GM21526 (cell line): Measurements from ENCODE around the gene SYDE1.

Experiments used
- ATAC-seq: cut with Tn5 transposase; IDR thresholded peaks from one replicate; pipeline ENCODE4 v1.9.1; 2021; ENCODE audit warnings: moderate library complexity; ENCODE audit not compliant: unreplicated experiment, low FRiP score

SYDE1 gene

DNA sequence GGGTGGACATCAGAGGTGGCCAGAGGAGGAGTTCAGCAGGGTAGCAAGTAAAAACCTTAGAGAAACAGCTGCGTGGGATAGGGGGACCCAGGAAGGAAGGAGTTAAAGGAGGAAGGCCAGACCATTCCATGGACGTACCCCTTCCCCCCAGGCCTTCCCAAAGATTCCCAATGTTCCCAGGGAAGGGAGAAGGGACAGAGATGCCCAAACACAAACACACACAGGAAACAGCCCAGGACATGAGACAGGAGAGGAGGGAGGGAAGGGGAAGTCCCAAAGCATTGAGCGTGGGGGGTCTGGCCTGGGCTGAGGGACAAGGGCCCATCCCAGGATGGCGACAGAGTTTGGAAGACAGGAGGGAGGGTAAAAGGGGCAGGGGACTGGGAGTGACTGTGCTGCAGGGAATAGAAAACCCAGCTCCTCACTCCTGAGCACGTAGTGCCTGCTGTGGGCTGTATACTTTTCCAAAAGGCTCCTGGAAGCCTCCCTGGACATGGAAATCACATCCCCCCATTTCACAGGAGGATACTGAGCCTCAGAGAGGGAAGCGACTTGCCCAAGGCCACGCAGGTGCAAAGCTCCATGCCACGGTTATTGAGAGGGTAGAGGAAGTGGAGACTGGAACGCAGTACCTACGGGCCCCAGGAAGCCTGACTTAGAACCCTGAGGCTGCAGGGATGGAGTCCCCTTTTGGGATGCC lies 1.1 kb downstream of the SYDE1 start:
- no peak for ATAC-seq

DNA sequence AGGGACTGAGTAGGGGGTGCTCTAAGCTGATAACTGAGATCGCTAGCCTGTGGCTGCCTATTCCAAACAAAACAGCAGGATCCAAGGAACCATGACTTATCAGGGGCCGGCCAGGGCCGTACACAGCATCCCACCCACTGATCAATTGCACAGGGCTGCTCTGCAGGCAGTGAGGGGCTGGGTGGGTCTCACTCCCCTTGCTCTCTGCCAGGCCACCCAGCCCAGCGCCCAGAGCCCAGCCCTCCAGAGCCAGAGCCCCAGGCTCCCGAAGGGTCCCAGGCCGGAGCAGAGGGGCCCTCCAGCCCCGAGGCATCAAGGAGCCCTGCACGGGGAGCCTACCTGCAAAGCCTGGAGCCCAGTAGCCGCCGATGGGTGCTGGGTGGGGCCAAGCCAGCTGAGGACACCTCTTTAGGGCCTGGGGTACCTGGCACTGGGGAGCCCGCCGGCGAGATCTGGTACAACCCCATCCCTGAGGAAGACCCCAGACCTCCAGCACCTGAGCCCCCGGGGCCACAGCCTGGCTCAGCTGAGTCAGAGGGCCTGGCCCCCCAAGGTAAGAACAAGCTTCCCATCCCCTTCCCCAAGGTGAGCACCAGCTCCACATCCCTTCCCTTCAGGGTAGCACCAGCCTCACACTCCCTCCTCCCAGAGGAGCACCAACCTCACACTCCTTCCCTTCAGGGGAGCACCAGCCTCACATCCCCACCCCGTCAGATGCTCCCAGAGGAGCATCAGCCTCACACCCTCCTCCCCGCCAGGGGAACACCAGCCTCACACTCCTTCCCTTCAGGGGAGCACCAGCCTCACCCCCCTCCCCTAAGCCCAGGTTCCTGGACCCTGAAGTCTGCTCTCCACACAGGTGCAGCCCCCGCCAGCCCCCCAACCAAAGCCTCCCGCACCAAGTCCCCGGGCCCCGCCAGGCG lies 1.9 kb downstream of the SYDE1 start:
- no peak for ATAC-seq

DNA sequence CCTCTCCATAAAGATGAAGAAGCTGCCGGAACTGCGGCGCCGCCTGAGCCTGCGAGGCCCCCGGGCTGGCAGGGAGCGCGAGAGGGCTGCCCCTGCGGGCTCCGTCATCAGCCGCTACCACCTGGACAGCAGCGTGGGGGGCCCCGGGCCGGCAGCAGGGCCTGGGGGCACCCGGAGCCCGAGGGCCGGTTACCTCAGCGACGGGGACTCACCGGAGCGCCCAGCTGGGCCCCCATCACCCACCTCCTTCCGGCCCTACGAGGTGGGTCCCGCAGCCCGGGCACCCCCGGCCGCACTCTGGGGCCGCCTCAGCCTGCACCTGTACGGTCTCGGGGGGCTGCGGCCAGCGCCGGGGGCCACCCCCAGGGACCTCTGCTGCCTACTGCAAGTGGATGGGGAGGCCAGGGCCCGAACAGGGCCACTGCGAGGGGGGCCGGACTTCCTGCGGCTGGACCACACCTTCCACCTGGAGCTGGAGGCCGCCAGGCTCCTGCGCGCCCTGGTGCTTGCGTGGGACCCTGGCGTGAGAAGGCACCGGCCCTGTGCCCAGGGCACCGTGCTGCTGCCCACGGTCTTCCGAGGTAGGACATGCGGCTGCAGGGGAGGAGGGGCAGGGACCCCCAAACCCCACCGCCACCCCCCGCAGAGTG lies 2.7 kb downstream of the SYDE1 start:
- ATAC-seq: no peak

DNA sequence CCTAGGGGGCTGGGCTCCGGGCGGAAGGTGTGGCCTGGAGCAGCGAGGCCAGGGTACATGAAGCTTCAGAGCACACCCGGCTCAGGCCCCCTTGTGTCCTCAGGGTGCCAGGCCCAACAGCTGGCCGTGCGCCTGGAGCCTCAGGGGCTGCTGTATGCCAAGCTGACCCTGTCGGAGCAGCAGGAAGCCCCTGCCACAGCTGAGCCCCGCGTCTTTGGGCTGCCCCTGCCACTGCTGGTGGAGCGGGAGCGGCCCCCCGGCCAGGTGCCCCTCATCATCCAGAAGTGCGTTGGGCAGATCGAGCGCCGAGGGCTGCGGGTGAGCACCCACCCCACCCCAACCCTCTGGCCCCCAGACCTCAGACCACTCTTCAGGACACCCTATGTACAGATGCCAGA lies 3.2 kb downstream of the SYDE1 start:
- ATAC-seq: no peak

DNA sequence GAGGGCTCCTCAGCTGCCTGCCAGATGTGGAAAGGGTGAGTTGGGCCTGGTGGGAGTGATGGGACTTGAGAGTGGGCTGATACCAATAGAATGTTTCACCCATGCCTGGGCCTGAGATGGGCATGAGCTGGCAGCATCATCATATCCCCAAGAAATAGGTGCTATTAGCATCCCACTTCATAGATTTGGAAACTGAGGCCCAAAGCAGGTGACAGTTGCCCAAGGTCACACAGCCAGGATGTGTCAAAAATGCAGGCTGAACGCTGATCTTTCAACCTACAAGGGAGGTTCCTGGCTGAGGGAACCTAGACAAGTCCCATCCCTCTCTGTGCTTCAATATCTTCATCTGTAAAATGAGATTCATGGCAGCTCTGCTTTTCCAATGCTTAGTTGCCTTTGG lies 4.6 kb downstream of the SYDE1 start:
- no peak for ATAC-seq

DNA sequence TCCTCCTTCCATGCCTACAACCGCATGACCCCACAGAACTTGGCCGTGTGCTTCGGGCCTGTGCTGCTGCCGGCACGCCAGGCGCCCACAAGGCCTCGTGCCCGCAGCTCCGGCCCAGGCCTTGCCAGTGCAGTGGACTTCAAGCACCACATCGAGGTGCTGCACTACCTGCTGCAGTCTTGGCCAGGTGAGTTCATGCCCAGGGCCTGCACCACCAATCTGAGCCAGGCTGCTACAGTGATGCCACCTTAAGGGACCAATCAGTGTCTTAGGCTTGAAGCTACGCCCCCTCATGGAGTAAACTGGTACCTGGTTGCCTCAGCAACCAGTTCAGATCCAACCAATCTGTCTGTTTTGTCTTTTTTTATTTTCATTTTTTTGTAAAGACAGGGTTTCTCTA lies 5.2 kb downstream of the SYDE1 start:
- no peak for ATAC-seq

DNA sequence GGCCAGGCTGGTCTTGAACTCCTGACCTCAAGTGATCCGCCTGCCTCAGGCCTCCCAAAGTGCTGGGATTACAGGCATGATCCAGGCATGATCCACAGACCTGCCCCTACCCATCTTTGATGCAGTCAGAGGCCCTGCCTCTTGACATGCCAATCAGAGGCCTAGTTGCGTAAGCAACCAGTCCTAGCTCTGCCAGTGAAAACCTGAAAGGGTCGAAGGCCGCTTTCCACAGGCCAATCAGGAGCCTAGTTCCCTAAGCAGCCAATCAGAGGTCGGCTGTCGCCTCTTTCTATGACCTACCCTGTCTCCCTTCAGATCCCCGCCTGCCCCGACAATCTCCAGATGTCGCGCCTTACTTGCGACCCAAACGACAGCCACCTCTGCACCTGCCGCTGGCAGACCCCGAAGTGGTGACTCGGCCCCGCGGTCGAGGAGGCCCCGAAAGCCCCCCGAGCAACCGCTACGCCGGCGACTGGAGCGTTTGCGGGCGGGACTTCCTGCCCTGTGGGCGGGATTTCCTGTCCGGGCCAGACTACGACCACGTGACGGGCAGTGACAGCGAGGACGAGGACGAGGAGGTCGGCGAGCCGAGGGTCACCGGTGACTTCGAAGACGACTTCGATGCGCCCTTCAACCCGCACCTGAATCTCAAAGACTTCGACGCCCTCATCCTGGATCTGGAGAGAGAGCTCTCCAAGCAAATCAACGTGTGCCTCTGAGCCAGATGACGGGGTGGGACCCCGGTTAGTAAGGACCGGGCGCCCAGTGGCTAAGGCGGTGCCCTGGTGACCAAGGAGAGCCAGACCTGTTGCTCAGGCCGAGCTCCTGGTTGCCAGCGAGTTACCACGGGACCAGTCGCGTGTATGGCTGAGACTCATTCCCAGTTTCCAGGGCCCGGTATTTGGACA lies 6.3 kb downstream of the SYDE1 start:
- ATAC-seq: no peak

DNA sequence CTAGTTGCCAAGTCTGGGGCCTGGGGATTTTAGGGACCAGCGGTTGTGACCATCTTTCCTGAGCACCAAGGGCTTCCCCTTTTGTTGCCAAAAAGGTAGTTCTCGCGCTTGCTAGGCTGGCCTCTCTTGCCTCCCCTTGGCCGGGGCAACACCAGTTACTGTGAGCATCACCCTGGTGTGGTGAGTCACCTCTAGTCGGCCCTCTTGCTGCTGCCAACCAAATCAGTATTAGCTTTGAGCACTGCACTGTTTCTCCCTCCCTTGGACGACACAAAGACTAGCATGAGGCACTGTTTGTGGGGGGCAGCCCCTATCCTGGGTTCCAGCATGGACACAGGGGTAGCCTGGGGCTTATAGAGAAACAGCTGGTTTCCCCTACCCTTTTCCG lies 6.9 kb downstream of the SYDE1 start:
- ATAC-seq: no peak

DNA sequence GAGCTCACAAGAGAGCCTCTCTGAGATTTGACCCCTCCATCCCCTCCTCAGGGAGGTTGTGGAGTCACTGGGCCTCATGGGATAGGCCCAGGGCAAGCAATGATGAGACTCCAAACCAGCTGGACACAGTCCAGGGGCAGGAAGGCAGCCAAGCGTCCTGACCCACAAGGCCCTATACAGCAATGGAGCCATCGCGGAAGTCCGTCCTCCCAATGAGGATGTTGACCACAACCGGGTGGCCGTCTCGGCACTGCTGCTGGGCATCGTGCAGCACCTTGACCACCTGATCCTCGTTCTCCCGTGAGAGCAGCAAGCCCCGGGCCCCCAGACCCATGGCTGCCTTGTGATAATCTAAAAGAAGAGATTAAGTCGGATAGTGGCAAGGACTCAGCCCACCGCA lies 7.9 kb downstream of the SYDE1 start:
- no peak for ATAC-seq

DNA sequence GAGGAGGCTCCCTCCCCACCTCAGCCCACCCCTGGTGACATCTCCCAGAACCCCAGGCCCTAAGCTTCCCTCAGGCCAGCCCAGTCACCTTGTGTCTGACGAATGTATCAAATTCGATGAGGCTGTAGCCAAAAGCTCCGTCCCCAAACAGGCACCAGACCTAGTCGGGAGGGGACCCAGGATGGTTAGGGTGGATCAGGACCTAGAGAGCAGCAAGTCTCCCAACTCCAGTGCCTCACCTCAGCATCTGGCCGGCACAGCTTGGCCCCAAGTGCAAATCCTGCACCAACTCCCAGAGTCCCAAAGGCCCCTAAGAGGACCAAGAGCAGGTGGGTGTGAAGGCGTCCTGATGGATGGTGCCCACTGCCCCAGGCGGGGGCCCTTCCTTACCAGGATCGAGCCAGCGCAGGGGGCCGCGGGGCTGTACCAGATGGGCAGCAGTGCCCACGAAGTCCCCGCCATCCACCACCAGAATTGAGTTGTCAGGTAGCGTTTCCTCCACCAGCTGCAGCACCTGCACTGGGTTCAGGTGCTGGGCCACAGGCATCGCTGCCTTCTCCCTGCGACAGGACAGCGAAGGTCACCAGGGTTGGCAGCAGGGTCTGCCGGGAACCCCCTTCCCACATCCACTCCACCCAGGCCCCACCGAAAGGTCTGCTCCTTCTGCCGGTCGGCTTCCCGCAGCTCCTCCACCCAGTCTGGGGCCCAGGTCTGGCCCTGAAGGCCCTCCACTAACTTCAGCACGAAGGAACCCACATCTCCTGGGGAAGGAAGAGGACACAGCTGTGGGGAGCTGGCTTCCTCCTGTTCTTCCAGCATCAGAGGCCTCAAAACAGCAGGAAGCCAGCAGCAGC lies 8.8 kb downstream of the SYDE1 start:
- ATAC-seq: no peak

DNA sequence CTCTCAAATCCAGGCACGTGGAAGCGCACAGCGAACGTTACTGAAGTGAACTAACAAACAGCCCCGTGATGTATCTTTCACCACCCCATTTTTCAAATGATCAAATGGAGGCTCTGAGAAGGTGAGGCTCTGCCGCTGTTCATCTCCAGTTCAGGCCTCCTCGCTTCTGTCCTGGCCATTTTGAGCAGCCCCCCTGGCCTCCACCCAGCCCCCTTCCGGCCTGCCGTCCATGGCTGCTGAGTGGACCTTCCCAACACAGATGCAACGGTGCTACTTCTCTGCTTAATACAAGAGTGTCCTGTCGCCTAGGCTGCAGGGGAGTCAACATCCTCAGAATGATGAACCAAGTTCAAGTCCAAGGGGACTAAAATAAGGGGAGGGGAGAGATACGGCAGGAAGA lies 9.7 kb downstream of the SYDE1 start:
- ATAC-seq: no peak

DNA sequence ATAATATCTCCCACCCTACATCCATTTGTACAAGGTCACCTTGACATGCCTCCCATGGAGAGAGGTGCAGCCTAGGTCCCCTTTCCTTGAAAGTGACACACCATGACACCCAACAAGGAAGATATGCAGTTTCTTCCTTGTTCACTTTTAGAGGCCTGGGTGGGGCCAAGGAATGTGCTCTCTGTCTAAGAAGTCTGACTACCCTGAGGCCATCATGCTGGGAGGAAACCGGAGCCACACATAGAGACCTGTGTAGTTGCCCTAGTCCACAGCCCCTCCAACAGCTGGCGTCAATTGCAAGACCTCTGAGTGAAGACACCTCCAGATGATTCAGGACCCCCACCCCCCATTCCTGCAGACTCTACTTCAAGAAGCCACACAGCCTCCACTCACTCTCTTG lies 11.0 kb downstream of the SYDE1 start:
- ATAC-seq: no peak

DNA sequence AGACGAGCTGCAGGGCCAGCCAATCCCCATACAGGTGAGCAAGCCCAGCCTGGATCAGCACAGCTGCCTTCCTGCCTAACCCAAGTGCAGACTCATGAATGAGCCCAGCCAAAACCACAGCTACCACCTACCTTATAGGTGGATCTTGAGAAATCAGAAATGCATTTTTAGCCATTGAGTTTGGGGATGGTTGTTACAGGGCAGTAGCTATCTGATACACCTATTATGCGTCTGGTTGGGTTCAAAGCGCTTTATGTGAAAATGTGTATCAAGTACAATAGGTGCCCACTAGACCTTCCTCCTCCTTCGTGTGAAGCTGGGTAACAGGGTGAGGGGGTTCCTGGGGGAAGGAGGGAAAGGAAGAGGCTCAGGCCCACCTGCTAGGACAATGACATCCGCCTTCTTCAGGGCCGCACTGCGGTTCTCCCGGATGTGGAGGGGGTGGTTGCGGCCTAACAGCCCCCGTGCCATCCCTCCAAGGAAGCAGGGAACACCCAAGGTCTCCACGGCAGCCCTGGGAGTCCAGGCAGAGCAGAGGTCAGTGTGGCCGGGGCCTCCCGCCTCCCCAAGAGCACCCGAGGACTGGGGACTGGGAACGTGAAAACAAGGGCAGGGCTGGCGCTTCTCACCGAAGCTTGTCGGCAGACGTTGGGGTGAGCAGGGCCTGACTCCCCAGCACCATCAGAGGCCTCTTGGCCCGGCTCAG lies 11.7 kb downstream of the SYDE1 start:
- no peak for ATAC-seq

DNA sequence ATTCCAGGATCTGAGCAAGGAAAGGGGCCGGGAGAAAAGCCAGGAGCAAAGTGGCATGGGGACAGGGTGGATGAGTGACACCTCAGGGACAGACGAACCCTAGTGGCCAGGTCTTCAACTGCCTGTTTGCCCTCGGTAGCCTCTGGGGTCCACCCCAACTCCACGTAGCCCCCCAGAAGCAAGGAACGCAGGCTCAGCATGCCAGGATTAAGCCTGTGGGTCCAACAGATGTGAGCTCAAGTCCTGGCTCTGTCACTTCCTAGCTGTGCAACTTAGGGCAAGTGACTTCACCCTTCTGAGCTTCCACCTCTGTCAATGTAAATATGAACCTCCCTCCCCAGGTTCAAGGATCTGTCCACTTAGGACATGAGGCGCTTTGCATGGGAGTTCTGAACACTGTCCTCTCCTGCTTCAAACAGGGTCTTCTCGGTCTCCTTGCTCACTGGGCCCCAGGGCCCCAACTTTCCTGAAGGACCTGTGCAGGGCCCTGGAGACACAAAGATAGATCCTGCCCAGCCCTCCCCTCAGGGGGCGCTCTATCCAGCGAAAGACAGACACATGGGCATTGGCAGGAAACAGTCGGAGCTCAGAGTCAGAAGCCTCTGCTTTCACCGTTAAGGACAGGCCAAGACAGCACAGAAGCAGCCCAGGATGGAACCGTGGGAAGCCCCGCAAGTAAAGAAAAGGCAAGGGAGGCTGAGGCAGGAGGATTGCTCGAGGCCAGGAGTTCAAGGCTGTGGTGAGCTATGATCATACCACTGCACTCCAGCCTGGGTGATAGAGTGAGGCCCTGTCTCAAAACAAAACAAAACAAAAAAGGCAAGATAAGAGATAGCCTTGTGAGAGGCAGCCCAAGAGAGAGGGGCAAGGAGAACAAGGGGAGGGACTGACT lies 13.2 kb downstream of the SYDE1 start:
- ATAC-seq: no peak

DNA sequence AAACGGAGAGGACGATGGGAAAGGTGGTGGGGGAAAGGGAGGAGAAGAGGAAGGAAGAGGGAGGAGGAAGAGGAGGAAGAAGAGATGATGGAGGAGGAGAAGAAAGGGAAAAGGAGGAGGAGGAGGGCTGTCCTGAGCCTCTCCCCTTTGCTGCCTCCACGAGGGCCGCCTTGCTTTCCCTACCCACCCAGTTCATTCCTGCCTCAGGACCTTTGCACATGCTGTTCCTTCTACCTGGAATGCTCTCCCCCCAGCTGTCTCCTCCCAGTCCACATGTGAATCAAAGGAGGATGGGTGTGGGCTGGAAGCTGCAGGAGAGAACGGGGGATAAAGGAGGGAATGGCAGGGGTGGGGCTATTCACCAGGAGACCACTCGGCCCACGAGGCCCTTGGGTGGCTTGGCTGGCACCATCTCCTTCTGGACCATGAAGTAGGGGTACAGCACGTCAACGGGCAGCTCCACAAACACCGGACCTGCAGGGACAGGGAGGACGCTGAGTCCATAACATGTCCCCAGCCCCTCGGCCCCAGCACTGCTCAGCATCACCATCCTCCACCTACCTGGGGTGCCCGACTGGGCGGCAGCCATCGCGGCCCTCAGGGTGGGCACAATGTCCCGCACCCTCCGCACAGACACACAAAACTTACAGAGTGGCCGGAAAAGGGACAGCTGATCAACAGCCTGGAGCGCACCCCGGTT lies 15.3 kb downstream of the SYDE1 start:
- no peak for ATAC-seq

DNA sequence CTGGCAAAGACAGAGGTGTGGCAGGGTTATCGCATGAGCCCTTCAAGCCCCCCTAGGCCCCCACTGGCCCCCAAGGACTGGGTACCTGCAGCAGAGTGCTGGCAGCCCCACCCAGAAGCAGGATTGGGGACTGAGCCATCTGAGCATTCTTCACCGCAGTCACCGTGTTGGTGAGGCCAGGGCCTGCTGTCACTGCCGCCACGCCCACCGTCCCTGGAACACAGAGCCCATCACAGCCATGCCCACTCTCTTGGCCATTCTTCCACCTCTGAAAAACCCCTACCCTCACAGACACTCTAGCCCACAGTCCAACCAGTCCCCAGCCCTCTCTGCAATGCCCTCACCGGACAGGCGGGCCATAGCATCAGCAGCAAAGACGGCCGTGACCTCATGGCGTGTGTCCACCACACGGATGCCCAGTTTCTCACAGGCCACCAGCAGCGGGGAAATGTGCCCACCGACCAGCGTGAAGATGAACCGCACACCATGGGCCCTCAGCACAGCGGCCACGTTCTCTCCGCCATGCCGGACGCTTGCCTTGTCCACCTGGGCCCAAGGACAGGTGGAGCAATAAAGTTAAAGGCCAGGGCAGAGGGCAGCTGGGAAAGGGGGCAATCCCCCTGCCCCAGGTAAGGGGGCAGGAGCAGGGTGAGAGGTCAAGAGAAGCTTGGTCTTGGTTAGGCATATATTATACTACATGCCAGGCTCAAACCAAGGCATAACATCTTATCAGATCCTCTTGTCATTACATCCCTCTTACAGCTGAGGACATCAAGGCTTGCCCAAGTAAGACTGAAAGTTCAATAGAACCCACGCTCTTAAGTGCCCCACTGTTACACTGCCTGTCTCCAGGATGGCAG lies 16.1 kb downstream of the SYDE1 start:
- no peak for ATAC-seq

DNA sequence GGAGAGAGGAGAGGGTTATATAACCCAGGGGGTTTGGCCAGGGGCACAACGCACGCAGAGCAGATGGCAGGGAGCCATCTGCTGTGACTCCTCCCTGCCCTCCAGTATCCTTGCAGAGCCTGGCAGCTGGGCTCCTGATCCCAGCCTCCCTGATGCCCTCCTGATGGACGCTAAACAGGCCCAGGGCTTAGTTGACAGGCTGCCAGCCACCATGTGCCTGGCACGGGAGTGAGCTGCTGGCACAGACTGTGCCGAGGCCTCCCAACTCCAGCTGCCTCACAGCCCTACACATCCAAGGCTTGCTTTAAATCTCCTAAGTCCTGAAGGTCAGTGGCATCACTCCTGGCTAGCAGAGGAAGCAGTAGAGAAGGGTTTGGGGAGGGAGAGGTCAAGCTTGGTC lies 16.7 kb downstream of the SYDE1 start:
- ATAC-seq: no peak
